ENCODE results near the gene HNF1B. TPM values are rescaled to one million over a fixed set of nuclear protein-coding genes. Genes with fewer than 3 reads are reported as not detected.

The HNF1B gene
- total and polyA plus RNA-seq, 10 of the 15 experiments (the other 5 are each of a cell fraction or from before 2014, with no cell fraction given) = 0.51 to 12.7 (median 1.9) TPM

DNA sequence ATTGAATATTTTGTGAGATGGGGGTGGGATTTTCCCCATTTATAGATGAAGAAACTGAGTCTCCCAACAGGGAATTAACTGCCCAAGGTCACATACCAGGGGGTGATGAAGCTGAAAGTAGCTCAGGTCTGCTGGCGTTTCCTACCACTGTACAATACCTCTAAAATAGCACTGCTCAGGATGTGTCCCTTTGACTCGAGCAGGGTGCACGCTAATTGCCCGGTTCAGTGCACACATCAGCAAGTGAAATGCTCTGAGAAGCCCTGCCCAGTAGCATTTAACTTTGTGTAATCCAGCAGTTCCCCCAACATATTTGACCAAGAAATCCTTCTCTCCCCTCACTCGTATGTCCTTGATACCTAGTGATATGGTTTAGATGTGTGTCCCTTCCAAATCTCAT, 51.5 kb downstream of the HNF1B start (continued):
- TF ChIP-seq, protein P1, sequence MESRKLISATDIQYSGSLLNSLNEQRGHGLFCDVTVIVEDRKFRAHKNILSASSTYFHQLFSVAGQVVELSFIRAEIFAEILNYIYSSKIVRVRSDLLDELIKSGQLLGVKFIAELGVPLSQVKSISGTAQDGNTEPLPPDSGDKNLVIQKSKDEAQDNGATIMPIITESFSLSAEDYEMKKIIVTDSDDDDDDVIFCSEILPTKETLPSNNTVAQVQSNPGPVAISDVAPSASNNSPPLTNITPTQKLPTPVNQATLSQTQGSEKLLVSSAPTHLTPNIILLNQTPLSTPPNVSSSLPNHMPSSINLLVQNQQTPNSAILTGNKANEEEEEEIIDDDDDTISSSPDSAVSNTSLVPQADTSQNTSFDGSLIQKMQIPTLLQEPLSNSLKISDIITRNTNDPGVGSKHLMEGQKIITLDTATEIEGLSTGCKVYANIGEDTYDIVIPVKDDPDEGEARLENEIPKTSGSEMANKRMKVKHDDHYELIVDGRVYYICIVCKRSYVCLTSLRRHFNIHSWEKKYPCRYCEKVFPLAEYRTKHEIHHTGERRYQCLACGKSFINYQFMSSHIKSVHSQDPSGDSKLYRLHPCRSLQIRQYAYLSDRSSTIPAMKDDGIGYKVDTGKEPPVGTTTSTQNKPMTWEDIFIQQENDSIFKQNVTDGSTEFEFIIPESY (IDR thresholded peaks at IDR 0.05) = no peak
- no peak for TF ChIP-seq MEF2B (IDR thresholded peaks at IDR 0.05; ENCODE audit: partially characterized antibody, poor library complexity, severe bottlenecking)

DNA sequence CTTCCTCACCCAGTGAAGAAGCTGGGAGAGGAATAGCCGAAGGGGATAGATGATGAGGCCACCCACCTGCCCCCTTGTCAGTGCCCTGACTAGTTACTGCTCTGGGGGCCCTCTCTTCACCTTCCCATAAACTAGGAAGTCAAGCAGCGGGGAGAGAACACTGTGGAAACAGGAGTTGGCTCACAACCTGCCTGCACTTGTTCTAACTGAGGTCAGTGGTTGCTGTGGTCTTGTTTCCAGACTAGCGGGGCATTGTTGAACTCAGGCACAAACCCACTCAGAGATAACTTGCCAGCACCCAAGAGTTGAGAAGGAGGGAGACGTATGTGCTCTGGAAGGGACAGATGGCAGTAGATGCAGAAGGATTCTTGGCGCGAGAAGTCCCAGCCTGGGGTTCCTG, 53.1 kb downstream of the HNF1B start:
- intact Hi-C loops (cut with micrococcal nuclease; ENCODE audit: unreplicated experiment) = loop anchor here (10.0 kb wide), 1 partner anchor 47 kb away; the partner anchor contains the start of gene DDX52
- SMC1A ChIA-PET (ENCODE audit: uncharacterized antibody, unreplicated experiment) = no interaction called here
- TF ChIP-seq RCOR1 (conservative IDR thresholded peaks at IDR 0.05; ENCODE audit: low read depth, low read length) = no peak
- 0 out of 2 replicates have a peak, but pooled peaks have one; percentile 34 for TF ChIP-seq RUNX3 (IDR thresholded peaks at IDR 0.05; ENCODE audit: low read length)
- POLR2A ChIA-PET = no interaction called here
- H3K4me3 ChIP-seq = no peak overlapping the region
- no peaks in the 10 kb centered on the region for H3K9me3 ChIP-seq (replicated peaks; ENCODE audit: control insufficient read depth, insufficient read depth, low read length)
- H3K27me3 ChIP-seq (replicated peaks in 1 of 2; ENCODE audit: control insufficient read depth in 2 of 2, insufficient read depth in 2 of 2, low read length in 1 of 2) = no peaks in the 10 kb centered on the region
- no peaks in the 10 kb centered on the region for H4K20me1 ChIP-seq (ENCODE audit: control insufficient read depth, insufficient read depth)
- ATAC-seq (no peak), DNase-seq (ENCODE audit: low read depth, low spot score) (no peak), FAIRE-seq (no peak)
- RAD21 ChIA-PET (ENCODE audit: unreplicated experiment) = no interaction called here
- no peak overlapping the region for H3K4me2 ChIP-seq (ENCODE audit: control insufficient read depth, insufficient read depth)
- 47% methylated on average over 6 of the region's 6 CpGs for WGBS (ENCODE audit: insufficient coverage, insufficient replicate concordance, low lambda C conversion rate, missing lambda C conversion rate)
- in situ Hi-C loops (cut with MboI) = no loop called here
- CTCF ChIA-PET = interaction anchor here (0.7 kb wide), 1 partner anchor 124 kb away, joined by 3 read pairs; no protein-coding TSS in a partner anchor
- H3K9ac ChIP-seq (ENCODE audit: control insufficient read depth, insufficient read depth, low read length) = no peak overlapping the region
- no peak overlapping the region for H3K27ac ChIP-seq (ENCODE audit: control insufficient read depth, insufficient read depth)
- H3K36me3 ChIP-seq (ENCODE audit: control insufficient read depth in 2 of 2, insufficient read depth in 2 of 2, low read length in 1 of 2) = peaks cover 0 to 1% of the 10 kb centered on the region in 2 experiments; a peak in 2 of 4 replicates
- no peaks in the 10 kb centered on the region for H3K4me1 ChIP-seq (ENCODE audit: control insufficient read depth, insufficient read depth, low read length)
- H3K79me2 ChIP-seq (ENCODE audit: control insufficient read depth, insufficient read depth, low read length) = no peaks in the 10 kb centered on the region
- H2AFZ ChIP-seq (ENCODE audit: control insufficient read depth, low read depth, low read length) = no peak overlapping the region
- BruUV-seq (replicated peaks) = no TSS peak
